Prostate gland (tissue), 2 donors: ENCODE measurements around the gene ABHD10. TPM values are rescaled to one million over a fixed set of nuclear protein-coding genes. Genes with fewer than 3 reads are reported as not detected.

Experiments used
- DNase-seq: peaks from one replicate; pipeline ENCODE4 v3.0.0-alpha.2; 2019; ENCODE audit warnings: low spot score
- H3K27ac ChIP-seq, 2 donors: fragments of 200-600 bp; sonication (generic); 2 replicates each; pipeline ENCODE4 v1.5.1; 2017 to 2019
- H3K27me3 ChIP-seq: fragments of 200-600 bp; sonication (generic); replicated peaks from 2 replicates; pipeline ENCODE4 v1.5.1; 2019; ENCODE audit not compliant: insufficient read depth
- H3K36me3 ChIP-seq, 2 donors: fragments of 200-600 bp; sonication (generic); 1 replicate in 1 of 2; 2 replicates in 1 of 2; pipeline versions ENCODE4 v1.5.1 to v1.8.1; 2017 to 2019
- H3K4me1 ChIP-seq: fragments of 200-600 bp; sonication (generic); replicated peaks from 2 replicates; pipeline ENCODE4 v1.5.1; 2019
- H3K4me3 ChIP-seq, 2 donors: fragments of 200-600 bp; sonication (generic); 2 replicates each; pipeline ENCODE4 v1.5.1; 2017 to 2019
- H3K9me3 ChIP-seq: fragments of 200-600 bp; sonication (generic); 2 replicates; pipeline ENCODE4 v1.5.1; 2017
- CTCF ChIP-seq, 4 experiments: fragments of 200-600 bp in 2 of 4; fragments of 450-650 bp in 2 of 4; sonication (generic) in 2 of 4; IDR thresholded peaks; 1 replicate in 3 of 4; 2 replicates in 1 of 4; pipeline ENCODE4 v1.5.1; 2016 to 2019; ENCODE audit warnings: antibody characterized with exemption in 4 of 4, mild to moderate bottlenecking in 2 of 4, moderate library complexity in 2 of 4
- POLR2A ChIP-seq: fragments of 450-650 bp; IDR thresholded peaks from one replicate; pipeline ENCODE4 v1.6.1; 2016; ENCODE audit warnings: antibody characterized with exemption, mild to moderate bottlenecking
- POLR2AphosphoS5 ChIP-seq: sonication (generic); formaldehyde crosslinking; IDR thresholded peaks from one replicate; pipeline ENCODE4 v1.6.1; 2017; ENCODE audit warnings: antibody characterized with exemption
- WGBS: methylation state at CpG from one replicate; pipeline ENCODE4 v1.1.5; 2018; 5-methylcytosine and 5-hydroxymethylcytosine counted together
- intact Hi-C: fragments of 100-400 bp; cut with DNase I; formaldehyde crosslinking; loops from one replicate; pipeline ENCODE4 v1.14.2; 2022
- total RNA-seq, 2 donors: library from RNA; depleted of rRNA; stranded (reverse); fragments of >200 nt; gene quantifications; one replicate each; pipeline ENCODE4 v1.1.0, GENCODE V29; 2016

ABHD10 gene
- total RNA-seq, 2 donors from 2014 or later: 36.3 to 40.1 TPM

- no peaks in the 10 kb centered on the region for H3K9me3 ChIP-seq
- H3K27ac ChIP-seq: no peak overlapping the region
- intact Hi-C loops: no loop called here
- TF ChIP-seq CTCF (IDR thresholded peaks at IDR 0.05) (no peak), POLR2AphosphoS5 (no peak), POLR2A (no peak)
- no peaks in the 10 kb centered on the region for H3K36me3 ChIP-seq
- H3K27me3 ChIP-seq: no peaks in the 10 kb centered on the region
- H3K4me1 ChIP-seq: no peaks in the 10 kb centered on the region
- no peak for DNase-seq
- H3K4me3 ChIP-seq: no peak overlapping the region
- 47% methylated on average over 3 of the region's 3 CpGs for WGBS
Measured at GRCh38 chr3:111972891-111973290, 5.9 kb upstream of the ABHD10 start.

- no peak for DNase-seq
- Histone ChIP-seq H3K4me1 (no peaks in the 10 kb centered on the region), H3K9me3 (no peaks in the 10 kb centered on the region), H3K36me3 (no peaks in the 10 kb centered on the region), H3K27me3 (no peaks in the 10 kb centered on the region), H3K4me3 (no peak overlapping the region), H3K27ac (no peak overlapping the region)
- TF ChIP-seq POLR2AphosphoS5 (no peak), CTCF (IDR thresholded peaks at IDR 0.05) (no peak), POLR2A (no peak)
- 99% methylated on average over 2 of the region's 2 CpGs for WGBS
- intact Hi-C loops: no loop called here
Measured at GRCh38 chr3:111975131-111975530, 3.7 kb upstream of the ABHD10 start.

GRCh38 chr3:111976254-111976653, 2.6 kb upstream of the ABHD10 start:
- DNase-seq: no peak
- intact Hi-C loops: no loop called here
- Histone ChIP-seq H3K27me3 (no peaks in the 10 kb centered on the region), H3K9me3 (no peaks in the 10 kb centered on the region), H3K27ac (no peak overlapping the region), H3K36me3 (no peaks in the 10 kb centered on the region), H3K4me1 (peaks cover 6% of the 10 kb centered on the region), H3K4me3 (no peak overlapping the region)
- 57% methylated on average over 2 of the region's 2 CpGs for WGBS
- TF ChIP-seq POLR2AphosphoS5 (no peak), POLR2A (no peak), CTCF (IDR thresholded peaks at IDR 0.05) (no peak)

DNA sequence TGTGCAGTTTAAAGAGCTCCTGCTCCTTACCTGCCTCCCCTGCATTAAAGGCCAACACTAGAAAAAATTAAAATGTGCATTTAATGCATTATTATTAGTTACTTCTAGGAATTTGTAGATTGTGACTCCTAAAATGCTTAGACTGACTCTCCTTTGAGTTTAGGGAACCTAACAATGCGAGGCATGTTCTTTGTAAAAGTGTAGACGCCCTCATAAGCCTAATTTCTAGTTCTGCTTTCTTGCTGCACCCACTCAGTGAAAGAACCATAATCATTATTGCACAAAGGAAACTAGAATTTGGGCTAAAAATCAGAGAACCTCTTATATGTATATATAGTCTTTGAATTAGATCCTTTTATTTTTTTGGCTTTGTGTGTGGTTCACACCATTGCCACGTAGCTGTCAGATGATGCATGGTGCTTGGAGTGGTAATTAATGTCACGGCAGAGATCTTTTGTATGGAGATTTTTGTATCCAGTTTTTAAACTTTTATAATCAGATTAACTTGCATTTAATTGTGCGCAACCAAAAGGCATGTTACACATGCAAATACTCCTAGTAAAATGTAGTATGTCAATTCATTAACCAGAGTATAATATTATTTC, 710 bp downstream of the ABHD10 start:
- H3K4me1 ChIP-seq: peaks cover 6% of the 10 kb centered on the region
- H3K27me3 ChIP-seq: no peaks in the 10 kb centered on the region
- H3K4me3 ChIP-seq: peak overlapping the region; percentile 71 to 88
- TF ChIP-seq POLR2AphosphoS5 (no peak), CTCF (IDR thresholded peaks at IDR 0.05) (no peak), POLR2A (no peak)
- no peak for DNase-seq
- H3K27ac ChIP-seq: peak overlapping the region; percentile 72 to 87
- intact Hi-C loops: no loop called here
- no peaks in the 10 kb centered on the region for H3K9me3 ChIP-seq
- 12% methylated on average over 5 of the region's 5 CpGs for WGBS
- no peaks in the 10 kb centered on the region for H3K36me3 ChIP-seq

- Histone ChIP-seq H3K4me1 (peaks cover 6% of the 10 kb centered on the region), H3K27ac (no peak overlapping the region), H3K36me3 (no peaks in the 10 kb centered on the region), H3K27me3 (no peaks in the 10 kb centered on the region), H3K4me3 (no peak overlapping the region), H3K9me3 (no peaks in the 10 kb centered on the region)
- intact Hi-C loops: no loop called here
- TF ChIP-seq CTCF (IDR thresholded peaks at IDR 0.05): no peak
- TF ChIP-seq POLR2A: no peak
- TF ChIP-seq POLR2AphosphoS5: no peak
- WGBS: 77% methylated on average over 10 of the region's 10 CpGs
- DNase-seq: no peak
Measured at GRCh38 chr3:111980716-111981456, 2.1 kb downstream of the ABHD10 start.
